NCI-H446 (cell line): Measurements from ENCODE around the gene ZDHHC21.
"Not testable (repeated sequence)": the region's sequence is repeated elsewhere in the genome, so short reads cannot be mapped to it uniquely, and the experiment has no call there.

Experiments
- DNase-seq, 2 experiments: peaks; one replicate each; lab custom pipeline; 2025; lab: John Stamatoyannopoulos, UW

The ZDHHC21 gene

GRCh38 chr9:14682616-14683015, 10.6 kb downstream of the ZDHHC21 start:
- DNase-seq = not testable (repeated sequence)

GRCh38 chr9:14678776-14679175, 14.5 kb downstream of the ZDHHC21 start:
- no peak for DNase-seq

GRCh38 chr9:14677872-14678271, 15.4 kb downstream of the ZDHHC21 start:
- DNase-seq = no peak

DNA sequence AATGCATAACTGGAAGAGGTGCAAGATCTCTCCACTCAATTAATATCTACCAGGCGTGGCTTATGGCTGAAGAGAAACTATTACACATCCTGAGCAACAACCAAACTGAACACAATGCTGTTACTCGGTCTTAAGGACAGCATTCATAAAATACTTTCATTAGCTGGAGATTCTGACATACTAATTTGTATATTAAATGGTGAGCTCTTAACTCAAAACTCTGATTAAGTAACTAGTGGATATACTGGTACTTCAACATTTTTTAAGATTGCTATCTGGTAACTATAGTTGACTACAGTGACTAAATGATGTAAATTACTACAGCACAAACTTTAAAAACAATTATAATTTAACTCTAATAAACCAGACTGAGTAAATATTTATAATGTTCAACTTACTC, 15.8 kb downstream of the ZDHHC21 start:
- DNase-seq = no peak

GRCh38 chr9:14674630-14675029, 18.6 kb downstream of the ZDHHC21 start:
- no peak for DNase-seq

DNA sequence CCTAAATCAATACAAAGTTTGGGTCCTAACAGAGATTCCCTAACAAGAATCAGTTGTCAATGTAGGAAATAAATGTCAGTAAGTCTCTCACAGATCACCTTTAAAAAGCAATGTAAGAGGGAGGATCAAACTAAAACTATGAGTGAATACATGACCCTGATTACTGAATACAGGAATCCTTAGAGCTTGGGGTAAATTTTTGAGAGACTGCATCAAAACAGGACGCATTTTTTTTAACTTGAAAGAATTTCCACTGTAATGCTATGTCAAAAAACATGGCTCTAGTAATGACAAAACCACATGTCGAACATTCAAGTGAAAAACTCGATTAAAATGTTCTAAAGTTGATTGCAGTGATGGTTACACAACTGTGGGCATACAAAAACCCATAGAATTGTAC, 21.9 kb downstream of the ZDHHC21 start:
- no peak for DNase-seq

DNA sequence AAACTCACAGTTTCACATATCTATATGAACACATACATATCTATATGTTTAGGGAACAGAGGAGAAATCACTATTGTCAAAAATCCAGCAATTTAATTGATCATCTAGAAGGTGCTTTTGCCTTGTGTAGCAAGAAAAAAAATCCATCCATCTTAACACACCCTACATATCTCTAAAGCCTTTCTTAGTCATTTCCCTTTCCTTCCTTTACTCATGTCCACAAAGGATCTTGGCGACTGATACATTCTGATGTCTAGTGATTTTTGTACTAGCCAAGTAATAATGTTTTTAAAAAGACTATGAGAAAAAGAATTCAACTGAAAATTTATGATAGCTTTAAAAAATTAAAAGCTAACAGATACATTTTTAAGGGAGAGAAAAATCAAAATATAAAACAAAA, 22.5 kb downstream of the ZDHHC21 start:
- no peak for DNase-seq

GRCh38 chr9:14664022-14664421, 29.2 kb downstream of the ZDHHC21 start:
- not testable (repeated sequence) for DNase-seq

DNA sequence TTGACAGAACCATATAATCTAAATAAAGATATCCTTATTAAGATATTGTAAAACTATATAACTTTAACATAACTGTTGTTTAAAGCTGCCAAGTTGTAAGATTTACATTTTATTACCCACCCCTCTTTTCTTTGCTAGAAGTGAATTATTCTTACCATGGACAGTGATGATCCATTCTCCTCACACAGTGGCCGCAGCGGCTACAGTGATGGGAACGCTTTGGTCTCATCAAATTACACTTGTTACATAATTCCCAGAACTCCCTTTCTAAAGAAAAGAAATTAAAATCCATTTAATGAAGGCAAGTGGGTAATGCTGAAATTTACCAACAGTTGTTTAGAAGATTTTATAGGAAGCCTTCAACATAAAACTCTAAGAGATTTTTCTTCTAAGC, 31.2 kb downstream of the ZDHHC21 start:
- DNase-seq = no peak

DNA sequence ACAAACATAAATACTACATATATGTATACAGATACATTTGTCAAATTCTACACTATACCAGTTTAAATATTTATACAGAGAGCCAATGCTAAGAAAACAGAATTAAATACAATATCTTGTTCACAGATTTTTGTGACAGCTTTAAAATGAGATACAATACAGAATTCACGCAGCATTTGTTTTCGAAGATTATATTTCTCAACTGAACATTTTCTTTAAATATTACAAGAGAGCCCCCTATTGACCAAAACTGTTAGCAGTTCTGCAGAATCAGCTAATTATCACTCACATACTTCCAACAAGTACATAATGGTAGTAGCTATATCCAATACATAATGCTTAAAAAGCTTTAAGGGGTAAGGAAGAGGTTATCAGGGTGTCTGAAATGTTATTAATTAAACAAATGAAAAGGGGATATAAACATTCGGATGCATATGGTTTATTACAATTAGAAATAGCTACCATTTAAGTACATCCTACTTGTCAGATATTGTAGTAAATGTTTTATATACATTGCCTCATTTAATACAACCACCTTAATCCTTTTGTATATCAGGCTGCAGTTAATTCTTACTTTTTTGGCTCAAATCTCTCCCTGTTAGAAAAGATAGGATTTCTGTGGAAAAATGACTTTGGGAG, 31.7 kb downstream of the ZDHHC21 start:
- peak in 1 of 2 experiments; percentile 100 for DNase-seq

GRCh38 chr9:14660721-14661120, 32.5 kb downstream of the ZDHHC21 start:
- peak in 1 of 2 experiments; percentile 89 for DNase-seq

DNA sequence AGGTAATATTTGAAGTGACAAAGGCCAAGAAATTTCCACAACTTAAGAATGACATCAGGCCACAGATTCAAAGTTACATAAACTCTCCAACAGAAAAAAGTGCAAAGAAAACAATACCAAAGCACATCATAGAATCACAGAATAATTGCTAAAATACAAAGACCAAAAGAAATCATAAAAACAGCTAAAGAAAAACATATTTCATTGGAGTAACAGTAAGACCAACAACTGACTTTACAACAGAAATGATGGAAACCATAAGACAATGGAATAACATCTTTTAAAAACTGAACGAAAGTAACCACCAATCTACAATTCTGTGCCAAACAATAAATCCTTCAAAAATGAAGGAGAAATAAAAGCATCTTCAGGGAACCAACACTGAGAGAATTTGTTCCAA, 38.3 kb downstream of the ZDHHC21 start:
- peak; percentile 89 to 97 for DNase-seq

DNA sequence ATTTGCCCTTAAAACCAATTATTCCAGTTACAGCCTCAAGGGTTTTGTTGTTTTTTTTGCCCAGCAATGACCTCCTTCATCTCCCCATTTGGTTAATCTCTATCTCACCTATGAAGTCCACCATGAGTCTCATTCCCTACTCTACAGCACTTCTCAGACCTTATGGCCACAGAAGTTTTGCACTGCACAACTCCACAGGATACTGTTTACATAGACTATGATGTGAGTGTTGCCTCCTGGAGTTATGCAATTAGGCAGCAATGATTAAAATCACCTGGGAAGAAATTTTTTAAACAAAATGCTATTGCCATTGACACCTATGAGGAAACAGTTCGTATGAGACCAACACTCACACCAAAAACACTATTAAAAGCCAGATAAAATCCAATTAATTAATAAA, 39.7 kb downstream of the ZDHHC21 start:
- DNase-seq = peak in 1 of 2 experiments; percentile 97

GRCh38 chr9:14652729-14653377, 40.4 kb downstream of the ZDHHC21 start:
- peak; percentile 100 for DNase-seq

DNA sequence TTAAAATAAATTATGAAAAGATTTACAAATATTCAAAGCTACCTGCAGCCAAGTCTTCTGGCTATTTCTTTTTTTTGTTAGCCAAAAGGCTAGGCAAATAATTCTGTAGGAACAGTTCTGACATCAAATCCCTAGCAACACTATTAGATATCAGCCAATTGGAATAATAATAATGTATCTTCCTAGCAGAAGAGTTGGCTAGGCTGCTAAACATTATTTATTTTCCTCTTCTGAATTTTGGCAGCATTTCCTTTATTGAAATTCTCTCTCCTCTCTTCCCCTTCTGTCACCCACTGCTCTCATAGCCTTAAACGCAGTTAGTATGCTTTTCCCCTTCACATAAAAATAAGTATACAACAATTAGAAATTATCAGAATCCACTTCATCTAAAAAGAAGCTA, 42.6 kb downstream of the ZDHHC21 start:
- peak; percentile 100 for DNase-seq

GRCh38 chr9:14645648-14646047, 47.6 kb downstream of the ZDHHC21 start:
- peak in 1 of 2 experiments; percentile 87 for DNase-seq

DNA sequence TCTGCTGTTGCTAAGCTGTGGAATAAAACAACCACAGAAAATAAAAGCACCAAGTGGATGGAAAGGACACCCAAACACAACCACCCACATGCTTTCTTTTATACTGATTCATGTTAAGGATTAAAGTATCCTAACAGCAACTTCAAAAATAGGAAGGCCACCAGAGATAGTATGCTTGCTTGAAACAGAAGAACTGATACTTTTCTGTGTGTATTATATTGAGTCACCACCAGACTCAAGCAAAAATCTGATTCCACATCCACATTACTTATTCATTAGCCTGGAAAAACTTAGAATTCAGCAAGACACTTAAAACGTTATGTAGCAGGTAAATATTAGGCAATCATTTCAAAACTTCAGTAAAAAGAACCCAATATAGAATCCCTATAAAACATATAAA, 52.3 kb downstream of the ZDHHC21 start:
- DNase-seq = no peak

- no peak for DNase-seq
Measured at GRCh38 chr9:14640294-14640693, 52.9 kb downstream of the ZDHHC21 start.

- DNase-seq = no peak
Measured at GRCh38 chr9:14633906-14634565, 59.2 kb downstream of the ZDHHC21 start.

GRCh38 chr9:14633148-14633547, 60.1 kb downstream of the ZDHHC21 start:
- no peak for DNase-seq

DNA sequence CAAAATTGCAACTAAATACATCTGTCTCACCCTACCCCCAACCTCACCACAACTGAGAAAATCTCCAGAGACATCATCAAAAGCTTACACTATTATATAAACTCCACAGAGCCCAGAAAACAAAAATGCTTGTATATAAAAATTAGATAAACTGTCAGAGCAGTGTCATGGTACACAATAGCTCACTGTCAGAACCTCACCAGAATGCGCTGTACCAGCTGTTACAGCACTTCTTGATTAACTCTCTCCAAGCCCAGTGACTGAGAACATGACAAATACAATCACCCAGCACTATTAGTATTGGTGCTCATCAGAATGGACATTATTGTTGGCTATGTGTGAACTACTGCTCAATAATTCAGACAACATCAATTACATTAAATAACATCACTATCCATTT, 65.7 kb downstream of the ZDHHC21 start:
- peak; percentile 100 for DNase-seq

- peak; percentile 100 for DNase-seq
Measured at GRCh38 chr9:14618836-14619420, 74.3 kb downstream of the ZDHHC21 start.
